Measurements from ENCODE around the gene SCLY.

GRCh38 chr2:238101891-238102841, 41.4 kb downstream of the SCLY start:
- TF ChIP-seq TCF4 (CRISPR knock-in tag; IDR thresholded peaks at IDR 0.05; ENCODE audit: borderline replicate concordance), result no peak
- no peak for TF ChIP-seq ISL1 (CRISPR knock-in tag; IDR thresholded peaks at IDR 0.05)
- no peak for TF ChIP-seq CSRNP3 (CRISPR knock-in tag; IDR thresholded peaks at IDR 0.05)
- no peak for TF ChIP-seq ZFP3 (CRISPR knock-in tag; IDR thresholded peaks at IDR 0.05)
- TF ChIP-seq BACH2 (CRISPR knock-in tag; IDR thresholded peaks at IDR 0.05; ENCODE audit: borderline replicate concordance), result no peak
- TF ChIP-seq ARNTL (CRISPR knock-in tag; IDR thresholded peaks at IDR 0.05; ENCODE audit: borderline replicate concordance, low read depth), result no peak
- no peak for TF ChIP-seq PPARA (CRISPR knock-in tag; IDR thresholded peaks at IDR 0.05; ENCODE audit: borderline replicate concordance)
- TF ChIP-seq CREB5 (CRISPR knock-in tag; IDR thresholded peaks at IDR 0.05; ENCODE audit: low read depth), result no peak
- TF ChIP-seq ZNF8 (CRISPR knock-in tag; IDR thresholded peaks at IDR 0.05), result no peak
- TF ChIP-seq, protein P1, sequence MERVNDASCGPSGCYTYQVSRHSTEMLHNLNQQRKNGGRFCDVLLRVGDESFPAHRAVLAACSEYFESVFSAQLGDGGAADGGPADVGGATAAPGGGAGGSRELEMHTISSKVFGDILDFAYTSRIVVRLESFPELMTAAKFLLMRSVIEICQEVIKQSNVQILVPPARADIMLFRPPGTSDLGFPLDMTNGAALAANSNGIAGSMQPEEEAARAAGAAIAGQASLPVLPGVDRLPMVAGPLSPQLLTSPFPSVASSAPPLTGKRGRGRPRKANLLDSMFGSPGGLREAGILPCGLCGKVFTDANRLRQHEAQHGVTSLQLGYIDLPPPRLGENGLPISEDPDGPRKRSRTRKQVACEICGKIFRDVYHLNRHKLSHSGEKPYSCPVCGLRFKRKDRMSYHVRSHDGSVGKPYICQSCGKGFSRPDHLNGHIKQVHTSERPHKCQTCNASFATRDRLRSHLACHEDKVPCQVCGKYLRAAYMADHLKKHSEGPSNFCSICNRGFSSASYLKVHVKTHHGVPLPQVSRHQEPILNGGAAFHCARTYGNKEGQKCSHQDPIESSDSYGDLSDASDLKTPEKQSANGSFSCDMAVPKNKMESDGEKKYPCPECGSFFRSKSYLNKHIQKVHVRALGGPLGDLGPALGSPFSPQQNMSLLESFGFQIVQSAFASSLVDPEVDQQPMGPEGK (CRISPR knock-in tag; IDR thresholded peaks at IDR 0.05; ENCODE audit: borderline replicate concordance), result no peak
- no peak for TF ChIP-seq RARB (CRISPR knock-in tag; IDR thresholded peaks at IDR 0.05)

Measured in SK-N-SH treated with all-trans-retinoic acid at 6 μM for 48 hours (cell line).